GM18861 (cell line): Measurements from ENCODE around the gene ZDHHC12.

ENCODE experiments used
- ATAC-seq: cut with Tn5 transposase; IDR thresholded peaks from one replicate; pipeline ENCODE4 v1.9.1; 2021; ENCODE audit not compliant: unreplicated experiment

ZDHHC12 gene

GRCh38 chr9:128723866-128724743 is at the start of gene ZDHHC12:
Gene ZDHHC12 (minus strand): TSS chr9:128724127. CDS start chr9:128724093, 34 bp downstream.
- ATAC-seq, result peak; percentile 87

GRCh38 chr9:128773049-128773448 is 49.1 kb upstream of the ZDHHC12 start:
- no peak for ATAC-seq

GRCh38 chr9:128771745-128772519 is 48.0 kb upstream of the ZDHHC12 start, which contains the start of gene ZER1:
Gene ZER1 (minus strand): TSS chr9:128771927. CDS start chr9:128755565, 16,362 bp downstream.
- peak; percentile 76 for ATAC-seq

- peak; percentile 29 for ATAC-seq
Measured at GRCh38 chr9:128771094-128771721, 47.3 kb upstream of the ZDHHC12 start.

GRCh38 chr9:128770286-128771030 is 46.5 kb upstream of the ZDHHC12 start:
- no peak for ATAC-seq

- ATAC-seq, result no peak
Measured at GRCh38 chr9:128768606-128769005, 44.7 kb upstream of the ZDHHC12 start.

- no peak for ATAC-seq
Measured at GRCh38 chr9:128765499-128765898, 41.6 kb upstream of the ZDHHC12 start.

- no peak for ATAC-seq
Measured at GRCh38 chr9:128764361-128764760, 40.4 kb upstream of the ZDHHC12 start.

- ATAC-seq, result no peak
Measured at GRCh38 chr9:128762671-128763449, 38.9 kb upstream of the ZDHHC12 start.

GRCh38 chr9:128757602-128758001 is 33.7 kb upstream of the ZDHHC12 start:
- no peak for ATAC-seq

GRCh38 chr9:128753627-128754026 is 29.7 kb upstream of the ZDHHC12 start:
- ATAC-seq, result no peak

GRCh38 chr9:128750926-128751595 is 27.1 kb upstream of the ZDHHC12 start:
- ATAC-seq, result no peak

- ATAC-seq, result no peak
Measured at GRCh38 chr9:128747241-128747640, 23.3 kb upstream of the ZDHHC12 start.

- no peak for ATAC-seq
Measured at GRCh38 chr9:128743421-128743820, 19.5 kb upstream of the ZDHHC12 start.

- no peak for ATAC-seq
Measured at GRCh38 chr9:128742401-128742800, 18.5 kb upstream of the ZDHHC12 start.

- ATAC-seq, result no peak
Measured at GRCh38 chr9:128735373-128735772, 11.4 kb upstream of the ZDHHC12 start.

GRCh38 chr9:128733256-128733655 is 9.3 kb upstream of the ZDHHC12 start:
- no peak for ATAC-seq

- no peak for ATAC-seq
Measured at GRCh38 chr9:128732576-128732975, 8.6 kb upstream of the ZDHHC12 start.

- no peak for ATAC-seq
Measured at GRCh38 chr9:128731691-128732090, 7.8 kb upstream of the ZDHHC12 start.
